ENCODE measurements around the gene SMR3A.

The SMR3A gene

GRCh38 chr4:70360460-70360859 is at the start of gene SMR3A:
Gene SMR3A, plus strand, starts transcription at chr4:70360760. Its CDS starts 1,356 bp downstream, at chr4:70362116.
- no peak for DNase-seq (ENCODE audit: low spot score)

- DNase-seq (ENCODE audit: low spot score) = no peak
These were observed 46.8 kb upstream of the SMR3A start for GRCh38 chr4:70313736-70314135.

GRCh38 chr4:70315928-70316327 is 44.6 kb upstream of the SMR3A start:
- no peak for DNase-seq (ENCODE audit: low spot score)

- no peak for DNase-seq (ENCODE audit: low spot score)
These were observed 34.5 kb upstream of the SMR3A start for GRCh38 chr4:70326052-70326451.

GRCh38 chr4:70334681-70335080 is 25.9 kb upstream of the SMR3A start, which contains the start of gene CABS1:
Gene CABS1, plus strand, starts transcription at chr4:70334981. Its CDS starts 59 bp downstream, at chr4:70335040.
- no peak for DNase-seq (ENCODE audit: low spot score)

GRCh38 chr4:70336043-70336442 is 24.5 kb upstream of the SMR3A start:
- DNase-seq (ENCODE audit: low spot score) = no peak

GRCh38 chr4:70337886-70338420 is 22.6 kb upstream of the SMR3A start:
- DNase-seq (ENCODE audit: low spot score) = no peak

- DNase-seq (ENCODE audit: low spot score) = no peak
These were observed 4.4 kb upstream of the SMR3A start for GRCh38 chr4:70356185-70356584.

GRCh38 chr4:70359115-70359661 is 1.4 kb upstream of the SMR3A start:
- DNase-seq (ENCODE audit: low spot score) = no peak

GRCh38 chr4:70364002-70364401 is 3.4 kb downstream of the SMR3A start:
- no peak for DNase-seq (ENCODE audit: low spot score)

- DNase-seq (ENCODE audit: low spot score) = no peak
These were observed 4.9 kb downstream of the SMR3A start for GRCh38 chr4:70365479-70365878.

GRCh38 chr4:70367813-70368212 is 7.3 kb downstream of the SMR3A start:
- DNase-seq (ENCODE audit: low spot score) = no peak

GRCh38 chr4:70371987-70372386 is 11.4 kb downstream of the SMR3A start:
- no peak for DNase-seq (ENCODE audit: low spot score)

GRCh38 chr4:70372760-70373159 is 12.2 kb downstream of the SMR3A start:
- DNase-seq (ENCODE audit: low spot score) = no peak

- no peak for DNase-seq (ENCODE audit: low spot score)
These were observed 20.0 kb downstream of the SMR3A start for GRCh38 chr4:70380578-70380977.

- DNase-seq (ENCODE audit: low spot score) = no peak
These were observed 22.2 kb downstream of the SMR3A start, which contains the start of gene SMR3B for GRCh38 chr4:70382691-70383181. Gene SMR3B, plus strand, starts transcription at chr4:70383131. Its CDS starts 1,380 bp downstream, at chr4:70384511.

- DNase-seq (ENCODE audit: low spot score) = no peak
These were observed 31.7 kb downstream of the SMR3A start for GRCh38 chr4:70392057-70392776.

GRCh38 chr4:70397580-70397979 is 37.0 kb downstream of the SMR3A start, which contains the start of gene OPRPN:
Gene OPRPN, plus strand, starts transcription at chr4:70397940. Its CDS starts 1,346 bp downstream, at chr4:70399286.
- no peak for DNase-seq (ENCODE audit: low spot score)

GRCh38 chr4:70399319-70399718 is 38.8 kb downstream of the SMR3A start:
- DNase-seq (ENCODE audit: low spot score) = no peak

- DNase-seq (ENCODE audit: low spot score) = no peak
These were observed 42.2 kb downstream of the SMR3A start for GRCh38 chr4:70402762-70403161.

GRCh38 chr4:70405765-70406164 is 45.2 kb downstream of the SMR3A start:
- no peak for DNase-seq (ENCODE audit: low spot score)
